K562 (cell line): ENCODE data around the gene FHIT. TPM values are rescaled to one million over a fixed set of nuclear protein-coding genes. Genes with fewer than 3 reads are reported as not detected.

Source experiments
- ATAC-seq: fragments of 200-7000 bp; cut with Tn5 transposase; 3 replicates; pipeline ENCODE4 v1.9.1; 2020; ENCODE audit warnings: moderate library complexity
- BruUV-seq: library from RNA; stranded (reverse); fragments of 400-500 nt; replicated peaks from 2 replicates; lab custom pipeline; 2021; lab: Mats Ljungman, UMichigan
- CTCF ChIA-PET: fragments of 300-600 bp; formaldehyde crosslinking; extraction: SDS; loops from one replicate; lab custom pipeline; 2021; ENCODE audit warnings: low intra/inter-chr PET ratio; lab: Yijun Ruan, JAX
- POLR2A ChIA-PET: fragments of 300-600, 350-650 bp; sonication (Branson Sonifier 250); formaldehyde crosslinking; extraction: SDS; loops from one replicate; lab custom pipeline; 2021; ENCODE audit warnings: antibody characterized with exemption, inconsistent platforms; lab: Yijun Ruan, JAX
- DNase-seq, 4 experiments: peaks; one replicate each; pipeline versions ENCODE4 v3.0.0 to v3.0.0-alpha.2; 2011 to 2018; ENCODE audit warnings: low spot score in 3 of 4, mixed read lengths in 3 of 4; ENCODE audit errors: extremely low read depth in 1 of 4
- FAIRE-seq: peaks from 2 replicates; lab custom pipeline; 2011; peaks lifted over from hg19 to GRCh38; lab: Jason Lieb, UNC
- H2AFZ ChIP-seq: 2 replicates; pipeline ENCODE4 v1.6.0; 2011; ENCODE audit warnings: low read depth, low read length, control low read depth, inconsistent platforms
- H3K27ac ChIP-seq: fragments of 200-600 bp; 3 replicates; pipeline ENCODE4 v1.8.0; 2011; ENCODE audit warnings: low read depth, mild to moderate bottlenecking, control low read depth, inconsistent platforms, low read length, moderate library complexity, mixed read lengths; ENCODE audit errors: extremely low read depth
- H3K27me3 ChIP-seq, 2 experiments: fragments of 300-600 bp in 1 of 2; 2 replicates in 1 of 2; 3 replicates in 1 of 2; pipeline versions ENCODE4 v1.6.0 to v1.8.0; 2011; ENCODE audit warnings: inconsistent platforms in 2 of 2, low read length in 2 of 2, mild to moderate bottlenecking in 1 of 2, mixed read lengths in 1 of 2, moderate library complexity in 1 of 2; ENCODE audit not compliant: control insufficient read depth in 2 of 2, insufficient read depth in 2 of 2
- H3K36me3 ChIP-seq: fragments of 300-600 bp; 3 replicates; pipeline ENCODE4 v1.8.0; 2011; ENCODE audit warnings: mild to moderate bottlenecking, low read length, inconsistent platforms; ENCODE audit not compliant: control insufficient read depth, insufficient read depth
- H3K4me1 ChIP-seq, 2 experiments: fragments of 200-600 bp in 1 of 2; replicated peaks in 1 of 2; 2 replicates in 1 of 2; 3 replicates in 1 of 2; pipeline versions ENCODE4 v1.5.1 to v1.8.0; 2011; ENCODE audit warnings: inconsistent platforms in 2 of 2, low read length in 2 of 2, mild to moderate bottlenecking in 1 of 2, mixed read lengths in 1 of 2, moderate library complexity in 1 of 2; ENCODE audit not compliant: control insufficient read depth in 2 of 2, insufficient read depth in 2 of 2
- H3K4me2 ChIP-seq: 2 replicates; pipeline ENCODE4 v1.6.1; 2011; ENCODE audit warnings: low read length, control low read depth, inconsistent platforms, mixed read lengths; ENCODE audit not compliant: insufficient read depth
- H3K4me3 ChIP-seq: fragments of 200-600 bp; sonication (generic), shearing (Covaris generic); 2 replicates; pipeline ENCODE4 v1.5.1; 2016; ENCODE audit warnings: control low read depth, inconsistent platforms
- H3K79me2 ChIP-seq: fragments of 200-600 bp; 3 replicates; pipeline ENCODE4 v1.8.0; 2011; ENCODE audit warnings: low read length, inconsistent platforms; ENCODE audit not compliant: control insufficient read depth, insufficient read depth
- H3K9ac ChIP-seq, 2 experiments: 2 replicates each; pipeline versions ENCODE4 v1.6.0 to v1.6.1; 2011; ENCODE audit warnings: low read depth in 2 of 2, low read length in 2 of 2, control low read depth in 1 of 2, inconsistent platforms in 1 of 2, mild to moderate bottlenecking in 1 of 2, mixed read lengths in 1 of 2; ENCODE audit not compliant: insufficient read depth in 1 of 2
- H3K9me1 ChIP-seq: one replicate; pipeline ENCODE4 v1.6.0; 2011; ENCODE audit warnings: inconsistent platforms, mild to moderate bottlenecking, low read length, moderate library complexity; ENCODE audit not compliant: control insufficient read depth, insufficient read depth
- H3K9me3 ChIP-seq: replicated peaks from 2 replicates; pipeline ENCODE4 v1.5.1; 2011; ENCODE audit warnings: low read depth, low read length, inconsistent platforms; ENCODE audit not compliant: control insufficient read depth, insufficient read depth
- H4K20me1 ChIP-seq: replicated peaks from 2 replicates; pipeline ENCODE4 v1.6.1; 2011; ENCODE audit warnings: low read length, inconsistent platforms, mixed read lengths; ENCODE audit not compliant: control insufficient read depth, insufficient read depth
- CBX2 ChIP-seq: fragments of 200-600 bp; sonication (generic); IDR thresholded peaks from one replicate; pipeline ENCODE4 v1.6.1; 2012; ENCODE audit warnings: mild to moderate bottlenecking, low read length, inconsistent platforms; ENCODE audit not compliant: insufficient read depth, poor library complexity, severe bottlenecking
- MCM7 ChIP-seq, 2 experiments: fragments of 450-650 bp; IDR thresholded peaks; 2 replicates each; pipeline ENCODE4 v1.6.1; 2016 to 2018
- MTA2 ChIP-seq: fragments of 450-650 bp; IDR thresholded peaks from 2 replicates; pipeline ENCODE4 v1.6.1; 2016; ENCODE audit warnings: low read depth
- NFIX ChIP-seq: fragments of 250-450 bp; sonication (Bioruptor Pico); IDR thresholded peaks from 2 replicates; pipeline ENCODE4 v1.4.0; 2020; ENCODE audit warnings: low read depth, mild to moderate bottlenecking, moderate library complexity
- NFRKB ChIP-seq: fragments of 450-650 bp; IDR thresholded peaks from 2 replicates; pipeline ENCODE4 v1.6.1; 2016; ENCODE audit warnings: low read depth
- NR2C1 ChIP-seq, 2 experiments: fragments of 450-650 bp; IDR thresholded peaks; 2 replicates each; pipeline ENCODE4 v1.6.1; 2017; ENCODE audit warnings: mild to moderate bottlenecking in 2 of 2, antibody characterized with exemption in 1 of 2, inconsistent platforms in 1 of 2, missing compliant biosample characterization in 1 of 2, missing genetic modification characterization in 1 of 2
- SIN3A ChIP-seq, 2 experiments: fragments of 150-350 bp in 1 of 2; IDR thresholded peaks; 2 replicates each; pipeline ENCODE4 v1.6.1; 2011 to 2016; ENCODE audit warnings: borderline replicate concordance in 2 of 2, low read depth in 2 of 2, low read length in 2 of 2, mild to moderate bottlenecking in 2 of 2, moderate library complexity in 2 of 2; ENCODE audit not compliant: control insufficient read depth in 1 of 2
- TARDBP ChIP-seq: fragments of 450-650 bp; IDR thresholded peaks from 2 replicates; pipeline ENCODE4 v1.6.1; 2016
- WHSC1 ChIP-seq: IDR thresholded peaks from one replicate; pipeline ENCODE4 v1.6.1; 2012; ENCODE audit warnings: low read length, control low read depth, inconsistent platforms
- ZFPM2 ChIP-seq: fragments of 250-450 bp; sonication (Bioruptor Pico); IDR thresholded peaks from 2 replicates; pipeline ENCODE4 v1.5.1; 2022; ENCODE audit warnings: mild to moderate bottlenecking
- ZFX ChIP-seq: sonication (generic); formaldehyde crosslinking; IDR thresholded peaks from 2 replicates; pipeline ENCODE4 v1.8.0; 2022; ENCODE audit warnings: mild to moderate bottlenecking, missing genetic modification reagents, moderate library complexity
- ZNF224 ChIP-seq: sonication (generic); formaldehyde crosslinking; IDR thresholded peaks from 2 replicates; pipeline ENCODE4 v1.8.0; 2022; ENCODE audit warnings: mild to moderate bottlenecking, missing genetic modification reagents
- ZNF354B ChIP-seq: fragments of 250-450 bp; sonication (Bioruptor Pico); IDR thresholded peaks from 2 replicates; pipeline ENCODE4 v1.4.0; 2020
- ZNF778 ChIP-seq: fragments of 450-650 bp; formaldehyde crosslinking; IDR thresholded peaks from 2 replicates; pipeline ENCODE4 v1.4.0; 2020; ENCODE audit warnings: mild to moderate bottlenecking, moderate library complexity
- WGBS: fragments of 100-300 bp; shearing (Covaris generic); methylation state at CpG from one replicate; pipeline ENCODE4 v1.1.6; 2016; ENCODE audit warnings: low coverage, mixed read lengths; ENCODE audit not compliant: insufficient coverage; ENCODE audit errors: missing lambda C conversion rate; 5-methylcytosine and 5-hydroxymethylcytosine counted together
- in situ Hi-C: fragments of 300-500 bp; cut with MboI; formaldehyde crosslinking; loops from 4 replicates; pipeline ENCODE4 v1.15.0; 2018; ENCODE audit warnings: inconsistent platforms, mixed read lengths
- intact Hi-C: fragments of 100-400 bp; cut with micrococcal nuclease; formaldehyde crosslinking; loops from 2 replicates; pipeline ENCODE4 v1.14.2; 2022
- polyA plus RNA-seq, 8 experiments: library from polyadenylated mRNA; depleted of rRNA in 4 of 8; stranded (reverse) in 5 of 8; unstranded in 3 of 8; fragments of >200 nt; fragmentation: Nextera tagmentation in 2 of 8; fragmentation: Illumina TruSeq in 1 of 8; extraction: Ambion mirVana in 2 of 8; extraction: Trizol in 1 of 8; gene quantifications; 2 replicates each; pipeline versions ENCODE4 v1.2.1 to v1.2.3, GENCODE V29; 2011 to 2014; ENCODE audit warnings: inconsistent platforms in 1 of 8, missing spikeins in 1 of 8
- total RNA-seq, 7 experiments: library from RNA; depleted of rRNA in 6 of 7; stranded (reverse); fragments of >200 nt in 6 of 7; fragmentation: Illumina TruSeq in 2 of 7; extraction: Trizol in 2 of 7; gene quantifications; 2 replicates each; pipeline versions ENCODE4 v1.2.1 to v1.2.3, GENCODE V29; 2011 to 2021; ENCODE audit warnings: low replicate concordance in 1 of 7
- TF ChIP-seq, protein P1 (sequence below): fragments of 250-450 bp; sonication (Bioruptor Pico); IDR thresholded peaks from 2 replicates; pipeline ENCODE4 v1.8.0; 2021; ENCODE audit warnings: moderate library complexity, mild to moderate bottlenecking, inconsistent platforms
- TF ChIP-seq, protein P2 (sequence below): fragments of 250-450 bp; sonication (Bioruptor Pico); IDR thresholded peaks from 2 replicates; pipeline ENCODE4 v1.8.0; 2021; ENCODE audit warnings: moderate library complexity, mild to moderate bottlenecking, inconsistent platforms
- TF ChIP-seq, protein P3 (sequence below): fragments of 250-450 bp; sonication (Bioruptor Pico); IDR thresholded peaks from 2 replicates; pipeline ENCODE4 v1.8.0; 2022; ENCODE audit warnings: moderate library complexity, mild to moderate bottlenecking, inconsistent platforms
- TF ChIP-seq, protein P4 (sequence below): fragments of 450-650 bp; IDR thresholded peaks from 2 replicates; pipeline ENCODE4 v1.6.1; 2018; ENCODE audit not compliant: partially characterized antibody

The FHIT gene
- total and polyA plus RNA-seq, 9 of the 15 experiments (the other 6 are each of a cell fraction or from before 2014, with no cell fraction given) = 1.7 to 9.1 (median 4.3) TPM

DNA sequence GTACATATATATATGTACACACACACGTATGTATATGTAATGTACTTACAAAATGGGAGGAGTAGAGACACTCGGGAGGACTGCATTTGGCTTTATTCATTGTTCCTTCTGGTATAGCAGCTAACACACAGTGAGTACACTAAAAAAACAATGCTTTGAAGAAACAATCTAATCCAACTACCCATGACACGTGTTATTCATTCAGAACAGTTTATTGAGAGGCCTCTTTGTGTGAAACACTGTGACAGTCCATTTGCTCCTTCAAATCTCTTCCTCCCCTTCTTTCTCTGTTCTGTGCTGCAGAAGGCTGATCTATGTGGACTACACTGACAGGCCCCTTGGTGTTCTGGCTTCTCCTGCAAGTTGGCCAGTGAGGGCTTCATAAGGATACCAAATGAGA, 1125.6 kb downstream of the FHIT start:
- Histone ChIP-seq H4K20me1 (no peaks in the 10 kb centered on the region), H3K9me3 (no peaks in the 10 kb centered on the region), H3K27ac (no peak overlapping the region), H3K4me2 (no peak overlapping the region), H3K4me1 (no peaks in the 10 kb centered on the region), H3K9me1 (no peaks in the 10 kb centered on the region), H3K36me3 (no peaks in the 10 kb centered on the region), H3K9ac (no peak overlapping the region), H3K4me3 (no peak overlapping the region), H2AFZ (no peak overlapping the region), H3K79me2 (no peaks in the 10 kb centered on the region), H3K27me3 (no peaks in the 10 kb centered on the region)
- ATAC-seq (no peak), FAIRE-seq (no peak), DNase-seq (no peak)
- TF ChIP-seq, protein P1, sequence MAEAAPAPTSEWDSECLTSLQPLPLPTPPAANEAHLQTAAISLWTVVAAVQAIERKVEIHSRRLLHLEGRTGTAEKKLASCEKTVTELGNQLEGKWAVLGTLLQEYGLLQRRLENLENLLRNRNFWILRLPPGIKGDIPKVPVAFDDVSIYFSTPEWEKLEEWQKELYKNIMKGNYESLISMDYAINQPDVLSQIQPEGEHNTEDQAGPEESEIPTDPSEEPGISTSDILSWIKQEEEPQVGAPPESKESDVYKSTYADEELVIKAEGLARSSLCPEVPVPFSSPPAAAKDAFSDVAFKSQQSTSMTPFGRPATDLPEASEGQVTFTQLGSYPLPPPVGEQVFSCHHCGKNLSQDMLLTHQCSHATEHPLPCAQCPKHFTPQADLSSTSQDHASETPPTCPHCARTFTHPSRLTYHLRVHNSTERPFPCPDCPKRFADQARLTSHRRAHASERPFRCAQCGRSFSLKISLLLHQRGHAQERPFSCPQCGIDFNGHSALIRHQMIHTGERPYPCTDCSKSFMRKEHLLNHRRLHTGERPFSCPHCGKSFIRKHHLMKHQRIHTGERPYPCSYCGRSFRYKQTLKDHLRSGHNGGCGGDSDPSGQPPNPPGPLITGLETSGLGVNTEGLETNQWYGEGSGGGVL (CRISPR knock-in tag) = no peak
- TF ChIP-seq NR2C1 (IDR thresholded peaks at IDR 0.05) = no peak
- TF ChIP-seq NR2C1 (tag; IDR thresholded peaks at IDR 0.05) = no peak
- TF ChIP-seq, protein P2, sequence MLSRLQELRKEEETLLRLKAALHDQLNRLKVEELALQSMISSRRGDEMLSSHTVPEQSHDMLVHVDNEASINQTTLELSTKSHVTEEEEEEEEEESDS (CRISPR knock-in tag) = no peak
- no peak for TF ChIP-seq ZNF354B (CRISPR knock-in tag)
- TF ChIP-seq, protein P3, sequence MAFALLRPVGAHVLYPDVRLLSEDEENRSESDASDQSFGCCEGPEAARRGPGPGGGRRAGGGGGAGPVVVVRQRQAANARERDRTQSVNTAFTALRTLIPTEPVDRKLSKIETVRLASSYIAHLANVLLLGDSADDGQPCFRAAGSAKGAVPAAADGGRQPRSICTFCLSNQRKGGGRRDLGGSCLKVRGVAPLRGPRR = no peak
- no peak for TF ChIP-seq WHSC1
- TF ChIP-seq ZFX (CRISPR knock-in tag) = no peak
- no peak for TF ChIP-seq ZFPM2 (CRISPR knock-in tag)
- no peak for TF ChIP-seq TARDBP
- TF ChIP-seq NFRKB = no peak
- no peak for TF ChIP-seq ZNF224 (CRISPR knock-in tag)
- no peak for TF ChIP-seq MTA2
- no peak for TF ChIP-seq SIN3A (IDR thresholded peaks at IDR 0.05; ENCODE audit: borderline replicate concordance in 2 of 2, control insufficient read depth in 1 of 2, low read depth in 2 of 2, low read length in 2 of 2)
- TF ChIP-seq NFIX (CRISPR knock-in tag) = no peak
- no peak for TF ChIP-seq ZNF778
- TF ChIP-seq, protein P4, sequence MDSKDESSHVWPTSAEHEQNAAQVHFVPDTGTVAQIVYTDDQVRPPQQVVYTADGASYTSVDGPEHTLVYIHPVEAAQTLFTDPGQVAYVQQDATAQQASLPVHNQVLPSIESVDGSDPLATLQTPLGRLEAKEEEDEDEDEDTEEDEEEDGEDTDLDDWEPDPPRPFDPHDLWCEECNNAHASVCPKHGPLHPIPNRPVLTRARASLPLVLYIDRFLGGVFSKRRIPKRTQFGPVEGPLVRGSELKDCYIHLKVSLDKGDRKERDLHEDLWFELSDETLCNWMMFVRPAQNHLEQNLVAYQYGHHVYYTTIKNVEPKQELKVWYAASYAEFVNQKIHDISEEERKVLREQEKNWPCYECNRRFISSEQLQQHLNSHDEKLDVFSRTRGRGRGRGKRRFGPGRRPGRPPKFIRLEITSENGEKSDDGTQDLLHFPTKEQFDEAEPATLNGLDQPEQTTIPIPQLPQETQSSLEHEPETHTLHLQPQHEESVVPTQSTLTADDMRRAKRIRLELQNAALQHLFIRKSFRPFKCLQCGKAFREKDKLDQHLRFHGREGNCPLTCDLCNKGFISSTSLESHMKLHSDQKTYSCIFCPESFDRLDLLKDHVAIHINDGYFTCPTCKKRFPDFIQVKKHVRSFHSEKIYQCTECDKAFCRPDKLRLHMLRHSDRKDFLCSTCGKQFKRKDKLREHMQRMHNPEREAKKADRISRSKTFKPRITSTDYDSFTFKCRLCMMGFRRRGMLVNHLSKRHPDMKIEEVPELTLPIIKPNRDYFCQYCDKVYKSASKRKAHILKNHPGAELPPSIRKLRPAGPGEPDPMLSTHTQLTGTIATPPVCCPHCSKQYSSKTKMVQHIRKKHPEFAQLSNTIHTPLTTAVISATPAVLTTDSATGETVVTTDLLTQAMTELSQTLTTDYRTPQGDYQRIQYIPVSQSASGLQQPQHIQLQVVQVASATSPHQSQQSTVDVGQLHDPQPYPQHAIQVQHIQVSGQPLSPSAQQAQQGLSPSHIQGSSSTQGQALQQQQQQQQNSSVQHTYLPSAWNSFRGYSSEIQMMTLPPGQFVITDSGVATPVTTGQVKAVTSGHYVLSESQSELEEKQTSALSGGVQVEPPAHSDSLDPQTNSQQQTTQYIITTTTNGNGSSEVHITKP = no peak
- no peak for TF ChIP-seq MCM7 (IDR thresholded peaks at IDR 0.05)
- TF ChIP-seq CBX2 = no peak
- BruUV-seq = no TSS peak
- ChIA-PET POLR2A (no interaction called here), CTCF (no interaction called here)
- in situ Hi-C loops (no loop called here), intact Hi-C loops (no loop called here)
- 50% methylated on average over 3 of the region's 3 CpGs for WGBS
